WTC11 (cell line): Measurements from ENCODE around the gene PNPLA6. TPM values are rescaled to one million over a fixed set of nuclear protein-coding genes. Genes with fewer than 3 reads are reported as not detected.

Experiments used
- ATAC-seq: fragments of 200-7000 bp; cut with Tn5 transposase; 2 replicates; pipeline ENCODE4 v1.10.0; 2021; ENCODE audit warnings: mild to moderate bottlenecking, moderate library complexity
- CTCF ChIA-PET: fragments of 300-600 bp; sonication (Branson Sonifier 250); formaldehyde crosslinking; loops from one replicate; lab custom pipeline; 2021; ENCODE audit warnings: antibody characterized with exemption; lab: Charles Lee
- POLR2A ChIA-PET: fragments of 350-600 bp; sonication (Branson Sonifier 250); formaldehyde crosslinking; loops from one replicate; lab custom pipeline; 2021; ENCODE audit warnings: antibody characterized with exemption; lab: Charles Lee
- DNase-seq: peaks from one replicate; pipeline ENCODE4 v3.0.0; 2021; ENCODE audit warnings: low spot score
- H3K27ac Mint-ChIP-seq: 2 replicates; pipeline ENCODE4 v1.8.0; 2021; ENCODE audit warnings: mixed read lengths
- H3K27me3 Mint-ChIP-seq: 2 replicates; pipeline ENCODE4 v1.8.0; 2021; ENCODE audit warnings: low read depth, mild to moderate bottlenecking, moderate library complexity, mixed read lengths
- H3K36me3 Mint-ChIP-seq: 2 replicates; pipeline ENCODE4 v1.8.0; 2021; ENCODE audit warnings: mixed read lengths
- H3K4me1 Mint-ChIP-seq: 2 replicates; pipeline ENCODE4 v1.8.0; 2022; ENCODE audit warnings: mixed read lengths
- H3K4me3 Mint-ChIP-seq: 2 replicates; pipeline ENCODE4 v1.8.0; 2021; ENCODE audit warnings: mild to moderate bottlenecking, moderate library complexity, mixed read lengths
- H3K9me3 Mint-ChIP-seq: 2 replicates; pipeline ENCODE4 v1.8.0; 2021; ENCODE audit warnings: mixed read lengths
- ELF4 ChIP-seq: sonication (generic); formaldehyde crosslinking; IDR thresholded peaks from 2 replicates; pipeline ENCODE4 v1.8.1; 2022; ENCODE audit warnings: low read depth, mild to moderate bottlenecking, moderate library complexity, missing genetic modification reagents
- FOXJ3 ChIP-seq: sonication (generic); formaldehyde crosslinking; IDR thresholded peaks from 2 replicates; pipeline ENCODE4 v1.9.0; 2021; ENCODE audit warnings: missing genetic modification reagents, mild to moderate bottlenecking, borderline replicate concordance
- FOXP1 ChIP-seq: sonication (generic); formaldehyde crosslinking; IDR thresholded peaks from 2 replicates; pipeline ENCODE4 v1.8.0; 2022; ENCODE audit warnings: missing genetic modification reagents, mild to moderate bottlenecking, moderate library complexity, borderline replicate concordance
- IRF2 ChIP-seq: sonication (generic); formaldehyde crosslinking; IDR thresholded peaks from 2 replicates; pipeline ENCODE4 v1.8.0; 2022; ENCODE audit warnings: low read depth, missing genetic modification reagents, borderline replicate concordance
- JAZF1 ChIP-seq: fragments of 250-450 bp; sonication (Bioruptor Pico); IDR thresholded peaks from 2 replicates; pipeline ENCODE4 v1.9.0; 2021; ENCODE audit warnings: moderate library complexity, mild to moderate bottlenecking, inconsistent platforms
- NR1H2 ChIP-seq: sonication (generic); formaldehyde crosslinking; IDR thresholded peaks from 2 replicates; pipeline ENCODE4 v1.9.0; 2021; ENCODE audit warnings: mild to moderate bottlenecking, moderate library complexity, missing genetic modification reagents
- RORB ChIP-seq: fragments of 250-450 bp; sonication (Bioruptor Pico); IDR thresholded peaks from 2 replicates; pipeline ENCODE4 v1.9.0; 2021; ENCODE audit warnings: mild to moderate bottlenecking
- SMAD3 ChIP-seq: sonication (generic); formaldehyde crosslinking; IDR thresholded peaks from 2 replicates; pipeline ENCODE4 v1.8.0; 2022; ENCODE audit warnings: missing genetic modification reagents, mild to moderate bottlenecking, borderline replicate concordance
- SOX15 ChIP-seq: fragments of 250-450 bp; sonication (Bioruptor Pico); IDR thresholded peaks from 2 replicates; pipeline ENCODE4 v1.9.0; 2021; ENCODE audit warnings: mild to moderate bottlenecking
- TEAD1 ChIP-seq: sonication (generic); formaldehyde crosslinking; IDR thresholded peaks from 2 replicates; pipeline ENCODE4 v1.8.0; 2022; ENCODE audit warnings: mild to moderate bottlenecking, missing genetic modification reagents
- ZBTB21 ChIP-seq: sonication (generic); formaldehyde crosslinking; IDR thresholded peaks from 2 replicates; pipeline ENCODE4 v1.8.1; 2023; ENCODE audit warnings: mild to moderate bottlenecking, missing genetic modification reagents, borderline replicate concordance
- ZNF219 ChIP-seq: sonication (generic); formaldehyde crosslinking; IDR thresholded peaks from 2 replicates; pipeline ENCODE4 v1.8.0; 2023; ENCODE audit warnings: missing genetic modification reagents, mild to moderate bottlenecking, borderline replicate concordance
- ZNF423 ChIP-seq: fragments of 250-450 bp; sonication (Bioruptor Pico); IDR thresholded peaks from 2 replicates; pipeline ENCODE4 v2.1.2; 2022; ENCODE audit warnings: mild to moderate bottlenecking, moderate library complexity
- total RNA-seq: library from RNA; stranded (reverse); gene quantifications from 3 replicates; pipeline ENCODE4 v1.2.3, GENCODE V29; 2021
- TF ChIP-seq, protein P1 (sequence below): sonication (generic); formaldehyde crosslinking; IDR thresholded peaks from 2 replicates; pipeline ENCODE4 v1.8.0; 2022; ENCODE audit warnings: mild to moderate bottlenecking, missing genetic modification reagents
- TF ChIP-seq, protein P2 (sequence below): sonication (generic); formaldehyde crosslinking; conservative IDR thresholded peaks from 2 replicates; pipeline ENCODE4 v1.8.1; 2022; ENCODE audit warnings: mild to moderate bottlenecking, missing genetic modification reagents
- TF ChIP-seq, protein P3 (sequence below): sonication (generic); formaldehyde crosslinking; IDR thresholded peaks from 2 replicates; pipeline ENCODE4 v1.8.1; 2023; ENCODE audit warnings: mild to moderate bottlenecking, missing genetic modification reagents
- TF ChIP-seq, protein P4 (sequence below): sonication (generic); formaldehyde crosslinking; IDR thresholded peaks from 2 replicates; pipeline ENCODE4 v1.8.0; 2022; ENCODE audit warnings: mild to moderate bottlenecking, missing genetic modification reagents
- TF ChIP-seq, protein P5 (sequence below): sonication (generic); formaldehyde crosslinking; IDR thresholded peaks from 2 replicates; pipeline ENCODE4 v1.8.0; 2023; ENCODE audit warnings: missing genetic modification reagents, mild to moderate bottlenecking, borderline replicate concordance
- TF ChIP-seq, protein P6 (sequence below): sonication (generic); formaldehyde crosslinking; IDR thresholded peaks from 2 replicates; pipeline ENCODE4 v1.8.1; 2023; ENCODE audit warnings: mild to moderate bottlenecking, missing genetic modification reagents, borderline replicate concordance
- TF ChIP-seq, protein P7 (sequence below): fragments of 200-600 bp; IDR thresholded peaks from 2 replicates; pipeline ENCODE4 v1.8.0; 2022; ENCODE audit warnings: antibody characterized with exemption

The PNPLA6 gene
- total RNA-seq, 1 experiment from 2014 or later: 149 TPM

DNA sequence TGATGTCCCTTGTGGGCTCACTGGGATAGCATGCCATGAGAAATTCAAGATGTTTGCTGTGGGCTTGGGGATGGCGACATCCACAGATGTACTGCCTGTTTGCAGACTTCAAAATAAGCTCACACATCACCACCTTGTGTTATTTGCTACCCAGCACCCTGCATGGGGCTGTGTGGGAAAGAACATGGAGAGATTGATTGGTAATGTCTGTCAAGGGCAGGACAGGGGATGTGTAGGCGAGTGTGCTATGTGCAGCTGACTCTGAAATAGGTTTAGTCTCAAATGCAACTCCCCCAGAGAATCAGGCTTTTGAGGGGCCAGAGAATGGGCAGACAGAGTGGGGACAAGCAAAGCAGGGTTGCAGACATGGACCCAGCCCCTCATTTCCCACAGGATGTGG, 24.7 kb downstream of the PNPLA6 start:
- ChIA-PET POLR2A (no interaction called here), CTCF (interaction anchor here (2.3 kb wide), 1 partner anchor 8 kb away, joined by 18 read pairs; no protein-coding TSS in a partner anchor)
- Mint-ChIP-seq H3K36me3 (peaks cover 23% of the 10 kb centered on the region), H3K4me3 (no peak overlapping the region), H3K27ac (no peak overlapping the region), H3K27me3 (no peaks in the 10 kb centered on the region; the same call in 1 of the 2 replicates), H3K4me1 (no peaks in the 10 kb centered on the region; the same call in 1 of the 2 replicates), H3K9me3 (0 out of 2 replicates have a peak, but pooled peaks cover 5% of the 10 kb centered on the region)
- DNase-seq (no peak), ATAC-seq (no peak)
- no peak for TF ChIP-seq ELF4 (CRISPR knock-in tag)
- TF ChIP-seq NR1H2 (CRISPR knock-in tag): no peak
- TF ChIP-seq TEAD1 (CRISPR knock-in tag): no peak
- TF ChIP-seq, protein P1, sequence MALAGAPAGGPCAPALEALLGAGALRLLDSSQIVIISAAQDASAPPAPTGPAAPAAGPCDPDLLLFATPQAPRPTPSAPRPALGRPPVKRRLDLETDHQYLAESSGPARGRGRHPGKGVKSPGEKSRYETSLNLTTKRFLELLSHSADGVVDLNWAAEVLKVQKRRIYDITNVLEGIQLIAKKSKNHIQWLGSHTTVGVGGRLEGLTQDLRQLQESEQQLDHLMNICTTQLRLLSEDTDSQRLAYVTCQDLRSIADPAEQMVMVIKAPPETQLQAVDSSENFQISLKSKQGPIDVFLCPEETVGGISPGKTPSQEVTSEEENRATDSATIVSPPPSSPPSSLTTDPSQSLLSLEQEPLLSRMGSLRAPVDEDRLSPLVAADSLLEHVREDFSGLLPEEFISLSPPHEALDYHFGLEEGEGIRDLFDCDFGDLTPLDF (CRISPR knock-in tag): no peak
- TF ChIP-seq, protein P2, sequence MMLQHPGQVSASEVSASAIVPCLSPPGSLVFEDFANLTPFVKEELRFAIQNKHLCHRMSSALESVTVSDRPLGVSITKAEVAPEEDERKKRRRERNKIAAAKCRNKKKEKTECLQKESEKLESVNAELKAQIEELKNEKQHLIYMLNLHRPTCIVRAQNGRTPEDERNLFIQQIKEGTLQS (CRISPR knock-in tag): no peak
- TF ChIP-seq, protein P3, sequence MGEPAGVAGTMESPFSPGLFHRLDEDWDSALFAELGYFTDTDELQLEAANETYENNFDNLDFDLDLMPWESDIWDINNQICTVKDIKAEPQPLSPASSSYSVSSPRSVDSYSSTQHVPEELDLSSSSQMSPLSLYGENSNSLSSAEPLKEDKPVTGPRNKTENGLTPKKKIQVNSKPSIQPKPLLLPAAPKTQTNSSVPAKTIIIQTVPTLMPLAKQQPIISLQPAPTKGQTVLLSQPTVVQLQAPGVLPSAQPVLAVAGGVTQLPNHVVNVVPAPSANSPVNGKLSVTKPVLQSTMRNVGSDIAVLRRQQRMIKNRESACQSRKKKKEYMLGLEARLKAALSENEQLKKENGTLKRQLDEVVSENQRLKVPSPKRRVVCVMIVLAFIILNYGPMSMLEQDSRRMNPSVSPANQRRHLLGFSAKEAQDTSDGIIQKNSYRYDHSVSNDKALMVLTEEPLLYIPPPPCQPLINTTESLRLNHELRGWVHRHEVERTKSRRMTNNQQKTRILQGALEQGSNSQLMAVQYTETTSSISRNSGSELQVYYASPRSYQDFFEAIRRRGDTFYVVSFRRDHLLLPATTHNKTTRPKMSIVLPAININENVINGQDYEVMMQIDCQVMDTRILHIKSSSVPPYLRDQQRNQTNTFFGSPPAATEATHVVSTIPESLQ (CRISPR knock-in tag): no peak
- TF ChIP-seq ZBTB21: no peak
- no peak for TF ChIP-seq SOX15 (CRISPR knock-in tag)
- TF ChIP-seq, protein P4, sequence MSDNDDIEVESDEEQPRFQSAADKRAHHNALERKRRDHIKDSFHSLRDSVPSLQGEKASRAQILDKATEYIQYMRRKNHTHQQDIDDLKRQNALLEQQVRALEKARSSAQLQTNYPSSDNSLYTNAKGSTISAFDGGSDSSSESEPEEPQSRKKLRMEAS (CRISPR knock-in tag): no peak
- TF ChIP-seq, protein P5, sequence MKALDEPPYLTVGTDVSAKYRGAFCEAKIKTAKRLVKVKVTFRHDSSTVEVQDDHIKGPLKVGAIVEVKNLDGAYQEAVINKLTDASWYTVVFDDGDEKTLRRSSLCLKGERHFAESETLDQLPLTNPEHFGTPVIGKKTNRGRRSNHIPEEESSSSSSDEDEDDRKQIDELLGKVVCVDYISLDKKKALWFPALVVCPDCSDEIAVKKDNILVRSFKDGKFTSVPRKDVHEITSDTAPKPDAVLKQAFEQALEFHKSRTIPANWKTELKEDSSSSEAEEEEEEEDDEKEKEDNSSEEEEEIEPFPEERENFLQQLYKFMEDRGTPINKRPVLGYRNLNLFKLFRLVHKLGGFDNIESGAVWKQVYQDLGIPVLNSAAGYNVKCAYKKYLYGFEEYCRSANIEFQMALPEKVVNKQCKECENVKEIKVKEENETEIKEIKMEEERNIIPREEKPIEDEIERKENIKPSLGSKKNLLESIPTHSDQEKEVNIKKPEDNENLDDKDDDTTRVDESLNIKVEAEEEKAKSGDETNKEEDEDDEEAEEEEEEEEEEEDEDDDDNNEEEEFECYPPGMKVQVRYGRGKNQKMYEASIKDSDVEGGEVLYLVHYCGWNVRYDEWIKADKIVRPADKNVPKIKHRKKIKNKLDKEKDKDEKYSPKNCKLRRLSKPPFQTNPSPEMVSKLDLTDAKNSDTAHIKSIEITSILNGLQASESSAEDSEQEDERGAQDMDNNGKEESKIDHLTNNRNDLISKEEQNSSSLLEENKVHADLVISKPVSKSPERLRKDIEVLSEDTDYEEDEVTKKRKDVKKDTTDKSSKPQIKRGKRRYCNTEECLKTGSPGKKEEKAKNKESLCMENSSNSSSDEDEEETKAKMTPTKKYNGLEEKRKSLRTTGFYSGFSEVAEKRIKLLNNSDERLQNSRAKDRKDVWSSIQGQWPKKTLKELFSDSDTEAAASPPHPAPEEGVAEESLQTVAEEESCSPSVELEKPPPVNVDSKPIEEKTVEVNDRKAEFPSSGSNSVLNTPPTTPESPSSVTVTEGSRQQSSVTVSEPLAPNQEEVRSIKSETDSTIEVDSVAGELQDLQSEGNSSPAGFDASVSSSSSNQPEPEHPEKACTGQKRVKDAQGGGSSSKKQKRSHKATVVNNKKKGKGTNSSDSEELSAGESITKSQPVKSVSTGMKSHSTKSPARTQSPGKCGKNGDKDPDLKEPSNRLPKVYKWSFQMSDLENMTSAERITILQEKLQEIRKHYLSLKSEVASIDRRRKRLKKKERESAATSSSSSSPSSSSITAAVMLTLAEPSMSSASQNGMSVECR (CRISPR knock-in tag): no peak
- TF ChIP-seq ZNF219 (CRISPR knock-in tag): no peak
- TF ChIP-seq SMAD3 (CRISPR knock-in tag): no peak
- TF ChIP-seq, protein P6, sequence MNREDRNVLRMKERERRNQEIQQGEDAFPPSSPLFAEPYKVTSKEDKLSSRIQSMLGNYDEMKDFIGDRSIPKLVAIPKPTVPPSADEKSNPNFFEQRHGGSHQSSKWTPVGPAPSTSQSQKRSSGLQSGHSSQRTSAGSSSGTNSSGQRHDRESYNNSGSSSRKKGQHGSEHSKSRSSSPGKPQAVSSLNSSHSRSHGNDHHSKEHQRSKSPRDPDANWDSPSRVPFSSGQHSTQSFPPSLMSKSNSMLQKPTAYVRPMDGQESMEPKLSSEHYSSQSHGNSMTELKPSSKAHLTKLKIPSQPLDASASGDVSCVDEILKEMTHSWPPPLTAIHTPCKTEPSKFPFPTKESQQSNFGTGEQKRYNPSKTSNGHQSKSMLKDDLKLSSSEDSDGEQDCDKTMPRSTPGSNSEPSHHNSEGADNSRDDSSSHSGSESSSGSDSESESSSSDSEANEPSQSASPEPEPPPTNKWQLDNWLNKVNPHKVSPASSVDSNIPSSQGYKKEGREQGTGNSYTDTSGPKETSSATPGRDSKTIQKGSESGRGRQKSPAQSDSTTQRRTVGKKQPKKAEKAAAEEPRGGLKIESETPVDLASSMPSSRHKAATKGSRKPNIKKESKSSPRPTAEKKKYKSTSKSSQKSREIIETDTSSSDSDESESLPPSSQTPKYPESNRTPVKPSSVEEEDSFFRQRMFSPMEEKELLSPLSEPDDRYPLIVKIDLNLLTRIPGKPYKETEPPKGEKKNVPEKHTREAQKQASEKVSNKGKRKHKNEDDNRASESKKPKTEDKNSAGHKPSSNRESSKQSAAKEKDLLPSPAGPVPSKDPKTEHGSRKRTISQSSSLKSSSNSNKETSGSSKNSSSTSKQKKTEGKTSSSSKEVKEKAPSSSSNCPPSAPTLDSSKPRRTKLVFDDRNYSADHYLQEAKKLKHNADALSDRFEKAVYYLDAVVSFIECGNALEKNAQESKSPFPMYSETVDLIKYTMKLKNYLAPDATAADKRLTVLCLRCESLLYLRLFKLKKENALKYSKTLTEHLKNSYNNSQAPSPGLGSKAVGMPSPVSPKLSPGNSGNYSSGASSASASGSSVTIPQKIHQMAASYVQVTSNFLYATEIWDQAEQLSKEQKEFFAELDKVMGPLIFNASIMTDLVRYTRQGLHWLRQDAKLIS (CRISPR knock-in tag): no peak
- no peak for TF ChIP-seq JAZF1 (CRISPR knock-in tag)
- no peak for TF ChIP-seq FOXJ3 (CRISPR knock-in tag)
- TF ChIP-seq IRF2 (CRISPR knock-in tag): no peak
- no peak for TF ChIP-seq ZNF423
- TF ChIP-seq FOXP1 (CRISPR knock-in tag): no peak
- TF ChIP-seq RORB (CRISPR knock-in tag): no peak
- TF ChIP-seq, protein P7, sequence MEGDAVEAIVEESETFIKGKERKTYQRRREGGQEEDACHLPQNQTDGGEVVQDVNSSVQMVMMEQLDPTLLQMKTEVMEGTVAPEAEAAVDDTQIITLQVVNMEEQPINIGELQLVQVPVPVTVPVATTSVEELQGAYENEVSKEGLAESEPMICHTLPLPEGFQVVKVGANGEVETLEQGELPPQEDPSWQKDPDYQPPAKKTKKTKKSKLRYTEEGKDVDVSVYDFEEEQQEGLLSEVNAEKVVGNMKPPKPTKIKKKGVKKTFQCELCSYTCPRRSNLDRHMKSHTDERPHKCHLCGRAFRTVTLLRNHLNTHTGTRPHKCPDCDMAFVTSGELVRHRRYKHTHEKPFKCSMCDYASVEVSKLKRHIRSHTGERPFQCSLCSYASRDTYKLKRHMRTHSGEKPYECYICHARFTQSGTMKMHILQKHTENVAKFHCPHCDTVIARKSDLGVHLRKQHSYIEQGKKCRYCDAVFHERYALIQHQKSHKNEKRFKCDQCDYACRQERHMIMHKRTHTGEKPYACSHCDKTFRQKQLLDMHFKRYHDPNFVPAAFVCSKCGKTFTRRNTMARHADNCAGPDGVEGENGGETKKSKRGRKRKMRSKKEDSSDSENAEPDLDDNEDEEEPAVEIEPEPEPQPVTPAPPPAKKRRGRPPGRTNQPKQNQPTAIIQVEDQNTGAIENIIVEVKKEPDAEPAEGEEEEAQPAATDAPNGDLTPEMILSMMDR: no peak
